HepG2 (cell line): ENCODE measurements around the gene SPACDR. TPM values are rescaled to one million over a fixed set of nuclear protein-coding genes. Genes with fewer than 3 reads are reported as not detected.

Source experiments
- AGO1 ChIP-seq: fragments of 200-400 bp; formaldehyde crosslinking; IDR thresholded peaks from 2 replicates; pipeline ENCODE4 v1.6.1; 2017; ENCODE audit warnings: mild to moderate bottlenecking, low read depth, low read length, moderate library complexity; ENCODE audit not compliant: poor library complexity, severe bottlenecking
- DZIP1 ChIP-seq: sonication (generic); formaldehyde crosslinking; IDR thresholded peaks from 2 replicates; pipeline ENCODE4 v1.5.0; 2020; ENCODE audit warnings: mild to moderate bottlenecking, missing genetic modification reagents
- FOXM1 ChIP-seq: sonication (generic); formaldehyde crosslinking; IDR thresholded peaks from 2 replicates; pipeline ENCODE4 v1.5.0; 2020; ENCODE audit warnings: missing genetic modification reagents
- IRF9 ChIP-seq: sonication (generic); formaldehyde crosslinking; IDR thresholded peaks from 2 replicates; pipeline ENCODE4 v1.8.0; 2022; ENCODE audit warnings: missing genetic modification reagents, mild to moderate bottlenecking, borderline replicate concordance
- ISL2 ChIP-seq: sonication (generic); formaldehyde crosslinking; IDR thresholded peaks from 2 replicates; pipeline ENCODE4 v1.5.0; 2020; ENCODE audit warnings: missing genetic modification reagents
- KIAA2018 ChIP-seq: sonication (generic); formaldehyde crosslinking; IDR thresholded peaks from 2 replicates; pipeline ENCODE4 v1.5.0; 2020; ENCODE audit warnings: mild to moderate bottlenecking, missing genetic modification reagents, borderline replicate concordance
- KLF12 ChIP-seq: sonication (generic); formaldehyde crosslinking; IDR thresholded peaks from 2 replicates; pipeline ENCODE4 v1.4.0; 2020; ENCODE audit warnings: missing genetic modification reagents, borderline replicate concordance
- KLF13 ChIP-seq: sonication (generic); formaldehyde crosslinking; IDR thresholded peaks from 2 replicates; pipeline ENCODE4 v1.4.0; 2020; ENCODE audit warnings: mild to moderate bottlenecking, missing genetic modification reagents
- MED1 ChIP-seq: sonication (generic); formaldehyde crosslinking; IDR thresholded peaks from 2 replicates; pipeline ENCODE4 v1.4.0; 2020; ENCODE audit warnings: missing genetic modification reagents
- SNAI1 ChIP-seq: sonication (generic); formaldehyde crosslinking; IDR thresholded peaks from 2 replicates; pipeline ENCODE4 v1.5.0; 2020; ENCODE audit warnings: mild to moderate bottlenecking, missing genetic modification reagents, borderline replicate concordance
- XBP1 ChIP-seq: sonication (generic); formaldehyde crosslinking; IDR thresholded peaks from 2 replicates; pipeline ENCODE4 v1.5.0; 2020; ENCODE audit warnings: missing genetic modification reagents
- ZBTB7A ChIP-seq: sonication (generic); formaldehyde crosslinking; IDR thresholded peaks from 2 replicates; pipeline ENCODE4 v1.8.0; 2022; ENCODE audit warnings: mild to moderate bottlenecking, missing genetic modification reagents
- ZNF205 ChIP-seq: IDR thresholded peaks from 2 replicates; pipeline ENCODE4 v1.6.1; 2018; ENCODE audit warnings: missing biosample characterization, missing genetic modification reagents
- ZNF275 ChIP-seq: sonication (generic); formaldehyde crosslinking; IDR thresholded peaks from 2 replicates; pipeline ENCODE4 v1.8.0; 2022; ENCODE audit warnings: missing genetic modification reagents, mild to moderate bottlenecking, inconsistent platforms, borderline replicate concordance
- polyA plus RNA-seq, 8 experiments: library from polyadenylated mRNA; depleted of rRNA in 3 of 8; stranded (reverse) in 7 of 8; unstranded in 1 of 8; fragments of >200 nt; fragmentation: Illumina TruSeq in 4 of 8; extraction: Trizol in 4 of 8; gene quantifications; 2 replicates each; pipeline versions ENCODE4 v1.2.1 to v1.2.3, GENCODE V29; 2011 to 2016; ENCODE audit warnings: low read depth in 4 of 8, missing spikeins in 1 of 8, mixed read lengths in 1 of 8; ENCODE audit not compliant: insufficient read depth in 1 of 8
- total RNA-seq, 5 experiments: library from RNA; depleted of rRNA; stranded (reverse); fragments of >200 nt; fragmentation: Illumina TruSeq; extraction: Trizol; gene quantifications; 2 replicates each; pipeline ENCODE4 v1.2.3, GENCODE V29; 2016; ENCODE audit warnings: low read depth in 1 of 5

Gene SPACDR
- total and polyA plus RNA-seq, 2 of the 13 experiments (the other 11 are each of a cell fraction or from before 2014, with no cell fraction given), result 0.41 TPM; not detected in 1

GRCh38 chr7:100478958-100479660 is 15.0 kb upstream of the SPACDR start, which contains the start of gene TSC22D4 (continued):
- TF ChIP-seq DZIP1 (CRISPR knock-in tag) (peak; percentile 54; the same call in 1 of the 2 replicates), ZNF205 (CRISPR knock-in tag) (peak; percentile 61; the same call in 1 of the 2 replicates), AGO1 (peak; percentile 52), IRF9 (CRISPR knock-in tag) (peak; percentile 14; the same call in 1 of the 2 replicates), ZNF275 (CRISPR knock-in tag) (peak; percentile 72; the same call in 1 of the 2 replicates), KLF12 (CRISPR knock-in tag) (0 out of 2 replicates have a peak, but pooled peaks have one; percentile 46), ZBTB7A (CRISPR knock-in tag) (peak; percentile 77; the same call in 1 of the 2 replicates), SNAI1 (CRISPR knock-in tag) (peak; percentile 25; the same call in 1 of the 2 replicates), XBP1 (CRISPR knock-in tag) (no peak), KLF13 (CRISPR knock-in tag) (no peak), MED1 (CRISPR knock-in tag) (no peak; the same call in 1 of the 2 replicates), KIAA2018 (CRISPR knock-in tag) (0 out of 2 replicates have a peak, but pooled peaks have one; percentile 47), FOXM1 (CRISPR knock-in tag) (0 out of 2 replicates have a peak, but pooled peaks have one; percentile 33), ISL2 (0 out of 2 replicates have a peak, but pooled peaks have one; percentile 23)
